Sigmoid colon (tissue), 7 donors: ENCODE data around the gene PDIA6. TPM values are rescaled to one million over a fixed set of nuclear protein-coding genes. Genes with fewer than 3 reads are reported as not detected.

Experiments used
- DNase-seq: peaks from one replicate; pipeline ENCODE4 v3.0.0-alpha.2; 2019
- H3K27ac ChIP-seq, 4 donors: fragments of 200-600 bp; sonication (generic); one replicate each; pipeline ENCODE4 v1.5.1; 2016 to 2019; ENCODE audit warnings: mild to moderate bottlenecking in 1 of 4
- H3K27me3 ChIP-seq, 3 donors: fragments of 200-600 bp; sonication (generic); one replicate each; pipeline ENCODE4 v1.5.1; 2019; ENCODE audit warnings: mild to moderate bottlenecking in 1 of 3
- H3K36me3 ChIP-seq, 4 donors: fragments of 200-600 bp; sonication (generic); one replicate each; pipeline ENCODE4 v1.5.1; 2016 to 2019
- H3K4me1 ChIP-seq, 4 donors: fragments of 200-600 bp; sonication (generic); one replicate each; pipeline ENCODE4 v1.5.1; 2017 to 2019
- H3K4me3 ChIP-seq, 4 donors: fragments of 200-600 bp; sonication (generic); one replicate each; pipeline ENCODE4 v1.5.1; 2017 to 2019; ENCODE audit warnings: mild to moderate bottlenecking in 2 of 4, moderate library complexity in 1 of 4
- H3K9me3 ChIP-seq, 4 donors: fragments of 200-600 bp in 3 of 4; sonication (generic) in 3 of 4; one replicate each; pipeline versions ENCODE4 v1.5.1 to v1.6.1; 2013 to 2019
- CTCF ChIP-seq, 4 experiments: fragments of 450-650 bp in 3 of 4; fragments of 200-600 bp in 1 of 4; IDR thresholded peaks; one replicate each; pipeline ENCODE4 v1.5.1; 2016 to 2019; ENCODE audit warnings: antibody characterized with exemption in 4 of 4, mild to moderate bottlenecking in 3 of 4, moderate library complexity in 2 of 4
- EP300 ChIP-seq, 4 donors: sonication (generic); formaldehyde crosslinking; IDR thresholded peaks; one replicate each; pipeline ENCODE4 v1.6.1; 2017; ENCODE audit warnings: antibody characterized with exemption in 4 of 4
- POLR2A ChIP-seq, 2 donors: fragments of 450-650 bp; IDR thresholded peaks; one replicate each; pipeline ENCODE4 v1.6.1; 2016; ENCODE audit warnings: antibody characterized with exemption in 2 of 2, mild to moderate bottlenecking in 2 of 2, moderate library complexity in 2 of 2
- POLR2AphosphoS5 ChIP-seq, 4 donors: sonication (generic); formaldehyde crosslinking; IDR thresholded peaks; one replicate each; pipeline ENCODE4 v1.6.1; 2017; ENCODE audit warnings: antibody characterized with exemption in 4 of 4
- WGBS, 2 donors: extraction: QIAGEN DNeasy Blood & Tissue Kit; methylation state at CpG; one replicate each; pipeline ENCODE4 v1.1.7; 2013; 5-methylcytosine and 5-hydroxymethylcytosine counted together
- intact Hi-C: fragments of 100-400 bp; cut with DNase I; formaldehyde crosslinking; loops from one replicate; pipeline ENCODE4 v1.15.1; 2023
- polyA plus RNA-seq, 3 donors: library from polyadenylated mRNA; stranded (reverse); fragments of 200-250 nt; gene quantifications; one replicate each; pipeline ENCODE4 v1.2.3, GENCODE V29; 2013
- total RNA-seq, 4 donors: library from RNA; depleted of rRNA; stranded (reverse); fragments of >200 nt; gene quantifications; one replicate each; pipeline ENCODE4 v1.1.0, GENCODE V29; 2016
- donor health status: healthy with polysubstance abuse.
- donor health status: Bipolar disorder and iron deficiency.
- donor health status: healthy.

The PDIA6 gene
- total and polyA plus RNA-seq, 7 donors, result 31.8 to 211 (median 80.6) TPM

- TF ChIP-seq POLR2A (IDR thresholded peaks at IDR 0.05) (no peak), EP300 (IDR thresholded peaks at IDR 0.05) (no peak), POLR2AphosphoS5 (IDR thresholded peaks at IDR 0.05) (no peak), CTCF (IDR thresholded peaks at IDR 0.05) (no peak)
- H3K27ac ChIP-seq, result no peak overlapping the region
- H3K27me3 ChIP-seq, result no peaks in the 10 kb centered on the region
- no peaks in the 10 kb centered on the region for H3K9me3 ChIP-seq
- H3K36me3 ChIP-seq, result peaks cover 6 to 73% (median 33%) of the 10 kb centered on the region in 4 donors
- intact Hi-C loops, result no loop called here
- 94 to 97% methylated on average over 11 of the region's 11 CpGs for WGBS, 2 donors
- H3K4me3 ChIP-seq, result no peak overlapping the region
- peaks cover 0 to 11% (median 3%) of the 10 kb centered on the region in 4 donors for H3K4me1 ChIP-seq
- DNase-seq, result no peak
These were observed 32.1 kb downstream of the PDIA6 start for GRCh38 chr2:10780491-10780820.

- peaks cover 6 to 70% (median 33%) of the 10 kb centered on the region in 4 donors for H3K36me3 ChIP-seq
- WGBS, 2 donors, result 96 to 98% methylated on average over 25 of the region's 25 CpGs
These were observed 32.7 kb downstream of the PDIA6 start for GRCh38 chr2:10779776-10780490.

GRCh38 chr2:10778724-10779115 is 33.9 kb downstream of the PDIA6 start:
- no peak overlapping the region for H3K27ac ChIP-seq
- peaks cover 5 to 58% (median 28%) of the 10 kb centered on the region in 4 donors for H3K36me3 ChIP-seq
- 84 to 92% methylated on average over 12 of the region's 12 CpGs for WGBS, 2 donors
- H3K4me1 ChIP-seq, result no peaks in the 10 kb centered on the region
- DNase-seq, result peak; percentile 21
- TF ChIP-seq CTCF (IDR thresholded peaks at IDR 0.05) (no peak), EP300 (IDR thresholded peaks at IDR 0.05) (no peak), POLR2A (IDR thresholded peaks at IDR 0.05) (no peak), POLR2AphosphoS5 (IDR thresholded peaks at IDR 0.05) (no peak)
- H3K27me3 ChIP-seq, result no peaks in the 10 kb centered on the region
- H3K4me3 ChIP-seq, result no peak overlapping the region
- H3K9me3 ChIP-seq, result no peaks in the 10 kb centered on the region
- intact Hi-C loops, result no loop called here

More at GRCh38 chr2:10779776-10780490, 32.7 kb downstream of the PDIA6 start:
- peaks cover 0 to 8% (median 2%) of the 10 kb centered on the region in 4 donors for H3K4me1 ChIP-seq
- DNase-seq, result peak; percentile 49
- H3K27ac ChIP-seq, result no peak overlapping the region
- TF ChIP-seq POLR2AphosphoS5 (IDR thresholded peaks at IDR 0.05) (no peak), CTCF (IDR thresholded peaks at IDR 0.05) (no peak), POLR2A (IDR thresholded peaks at IDR 0.05) (no peak), EP300 (IDR thresholded peaks at IDR 0.05) (no peak)
- no peak overlapping the region for H3K4me3 ChIP-seq
- no peaks in the 10 kb centered on the region for H3K27me3 ChIP-seq
- intact Hi-C loops, result no loop called here
- no peaks in the 10 kb centered on the region for H3K9me3 ChIP-seq

GRCh38 chr2:10777842-10778723 is 34.5 kb downstream of the PDIA6 start:
- Histone ChIP-seq H3K36me3 (peaks cover 0 to 51% (median 25%) of the 10 kb centered on the region in 4 donors), H3K4me3 (no peak overlapping the region), H3K9me3 (no peaks in the 10 kb centered on the region), H3K27ac (no peak overlapping the region), H3K4me1 (no peaks in the 10 kb centered on the region), H3K27me3 (no peaks in the 10 kb centered on the region)
- TF ChIP-seq POLR2AphosphoS5 (IDR thresholded peaks at IDR 0.05) (no peak), POLR2A (IDR thresholded peaks at IDR 0.05) (no peak), EP300 (IDR thresholded peaks at IDR 0.05) (no peak), CTCF (IDR thresholded peaks at IDR 0.05) (no peak)
- WGBS, 2 donors, result 89 to 93% methylated on average over 27 of the region's 27 CpGs
- peak; percentile 47 for DNase-seq
- intact Hi-C loops, result no loop called here
